ENCODE measurements around the gene ATAD3B.
"Not testable (repeated sequence)": the region's sequence is repeated elsewhere in the genome, so short reads cannot be mapped to it uniquely, and the experiment has no call there.

GRCh38 chr1:1522536-1522935 is 51.0 kb downstream of the ATAD3B start:
- TF ChIP-seq TCF7L2 (IDR thresholded peaks at IDR 0.05; ENCODE audit: low read depth, low read length); CTCF (IDR thresholded peaks at IDR 0.05): not testable (repeated sequence)

Data from Panc1 (cell line).